GM12874 (cell line): Measurements from ENCODE around the gene PAX7.

Experiments used
- CTCF ChIP-seq: IDR thresholded peaks from 2 replicates; pipeline ENCODE4 v1.5.1; 2011; ENCODE audit warnings: low read depth, mild to moderate bottlenecking, control low read depth, low read length, moderate library complexity; ENCODE audit not compliant: insufficient read depth

PAX7 gene

GRCh38 chr1:18707696-18708257 lies 77.1 kb downstream of the PAX7 start:
- TF ChIP-seq CTCF, result no peak

- TF ChIP-seq CTCF, result no peak
These were observed 79.4 kb downstream of the PAX7 start for GRCh38 chr1:18710002-18710401.

- TF ChIP-seq CTCF, result no peak
These were observed 80.4 kb downstream of the PAX7 start for GRCh38 chr1:18711003-18711402.

GRCh38 chr1:18711536-18712251 lies 81.0 kb downstream of the PAX7 start:
- no peak for TF ChIP-seq CTCF

GRCh38 chr1:18712252-18712600 lies 81.6 kb downstream of the PAX7 start:
- no peak for TF ChIP-seq CTCF

GRCh38 chr1:18714404-18715175 lies 83.9 kb downstream of the PAX7 start:
- no peak for TF ChIP-seq CTCF

- TF ChIP-seq CTCF, result no peak
These were observed 85.6 kb downstream of the PAX7 start for GRCh38 chr1:18716112-18716784.
